Measurements from ENCODE around the gene TMEM62. TPM values are rescaled to one million over a fixed set of nuclear protein-coding genes. Genes with fewer than 3 reads are reported as not detected.

The TMEM62 gene
- total and polyA plus RNA-seq, 10 of the 15 experiments (the other 5 are each of a cell fraction or from before 2014, with no cell fraction given) = 7.0 to 26.8 (median 14.9) TPM

DNA sequence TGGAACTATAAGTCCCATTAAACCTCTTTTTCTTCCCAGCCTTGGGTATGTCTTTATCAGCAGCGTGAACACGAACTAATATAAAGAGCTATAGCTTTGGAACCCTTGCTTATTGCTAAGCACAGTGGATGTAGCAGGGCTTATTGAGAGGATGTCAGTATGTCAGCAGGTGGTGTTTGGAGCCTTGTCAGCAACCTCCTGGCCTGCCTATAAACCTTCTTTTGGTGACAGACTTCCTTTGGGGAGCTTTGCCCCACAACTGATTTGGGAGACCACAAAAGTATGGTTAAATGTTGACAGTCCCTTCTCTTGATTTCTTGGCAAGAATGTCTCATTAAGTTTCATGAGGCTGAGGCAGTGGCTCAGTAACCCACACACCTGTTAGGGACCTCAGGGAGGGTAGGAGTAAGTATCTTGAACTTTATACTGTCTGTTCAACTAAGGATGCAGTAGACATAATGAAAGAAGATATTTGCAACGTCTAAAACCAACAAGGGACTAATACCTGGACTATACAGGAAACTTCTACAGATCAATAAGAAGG, 66.6 kb downstream of the TMEM62 start (continued):
- TF ChIP-seq, protein P1, sequence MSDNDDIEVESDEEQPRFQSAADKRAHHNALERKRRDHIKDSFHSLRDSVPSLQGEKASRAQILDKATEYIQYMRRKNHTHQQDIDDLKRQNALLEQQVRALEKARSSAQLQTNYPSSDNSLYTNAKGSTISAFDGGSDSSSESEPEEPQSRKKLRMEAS (IDR thresholded peaks at IDR 0.05; ENCODE audit: low read depth, low read length) = no peak
- TF ChIP-seq, protein P2, sequence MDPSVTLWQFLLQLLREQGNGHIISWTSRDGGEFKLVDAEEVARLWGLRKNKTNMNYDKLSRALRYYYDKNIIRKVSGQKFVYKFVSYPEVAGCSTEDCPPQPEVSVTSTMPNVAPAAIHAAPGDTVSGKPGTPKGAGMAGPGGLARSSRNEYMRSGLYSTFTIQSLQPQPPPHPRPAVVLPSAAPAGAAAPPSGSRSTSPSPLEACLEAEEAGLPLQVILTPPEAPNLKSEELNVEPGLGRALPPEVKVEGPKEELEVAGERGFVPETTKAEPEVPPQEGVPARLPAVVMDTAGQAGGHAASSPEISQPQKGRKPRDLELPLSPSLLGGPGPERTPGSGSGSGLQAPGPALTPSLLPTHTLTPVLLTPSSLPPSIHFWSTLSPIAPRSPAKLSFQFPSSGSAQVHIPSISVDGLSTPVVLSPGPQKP (IDR thresholded peaks at IDR 0.05; ENCODE audit: low read depth, low read length) = no peak
- TF ChIP-seq NFXL1 (IDR thresholded peaks at IDR 0.05; ENCODE audit: borderline replicate concordance) = no peak

GRCh38 chr15:43204016-43204901, 70.9 kb downstream of the TMEM62 start:
- H3K4me3 ChIP-seq = no peak overlapping the region
- RAD21 ChIA-PET (ENCODE audit: unreplicated experiment) = interaction anchor here (0.6 to 2.1 kb wide), 12 partner anchors 9 to 172 kb away, joined by 3 to 15 read pairs (median 4); partner anchors contain the start of gene UBR1
- peaks cover 0 to 3% of the 10 kb centered on the region in 2 experiments; a peak in 3 of 4 replicates for H3K27me3 ChIP-seq (replicated peaks in 1 of 2; ENCODE audit: control insufficient read depth in 2 of 2, insufficient read depth in 2 of 2, low read length in 1 of 2)
- CTCF ChIA-PET = interaction anchor here (0.5 to 3.2 kb wide), 40 partner anchors 9 to 533 kb away, joined by 3 to 70 read pairs (median 4); partner anchors contain the start of genes CCNDBP1, TUBGCP4 and ZSCAN29
- H3K9me3 ChIP-seq (replicated peaks; ENCODE audit: control insufficient read depth, insufficient read depth, low read length) = no peaks in the 10 kb centered on the region
- H3K4me1 ChIP-seq (ENCODE audit: control insufficient read depth, insufficient read depth, low read length) = no peaks in the 10 kb centered on the region
- no peak overlapping the region for H3K4me2 ChIP-seq (ENCODE audit: control insufficient read depth, insufficient read depth)
- H3K79me2 ChIP-seq (ENCODE audit: control insufficient read depth, insufficient read depth, low read length) = no peaks in the 10 kb centered on the region
- in situ Hi-C loops (cut with MboI) (no loop called here), intact Hi-C loops (cut with micrococcal nuclease; ENCODE audit: unreplicated experiment) (loop anchor here (1.0 to 2.0 kb wide), 2 partner anchors 17 to 499 kb away; no protein-coding TSS in a partner anchor)
- ATAC-seq (peak; percentile 93), FAIRE-seq (no peak), DNase-seq (ENCODE audit: low read depth, low spot score) (no peak)
- SMC1A ChIA-PET (ENCODE audit: uncharacterized antibody, unreplicated experiment) = interaction anchor here (0.6 to 2.7 kb wide), 18 partner anchors 9 to 788 kb away, joined by 3 to 17 read pairs (median 4); partner anchors contain the start of gene CCNDBP1
- H4K20me1 ChIP-seq (ENCODE audit: control insufficient read depth, insufficient read depth) = no peaks in the 10 kb centered on the region
- H3K36me3 ChIP-seq (ENCODE audit: control insufficient read depth in 2 of 2, insufficient read depth in 2 of 2, low read length in 1 of 2) = no peaks in the 10 kb centered on the region
- POLR2A ChIA-PET = interaction anchor here (0.6 to 0.9 kb wide), 6 partner anchors 10 to 552 kb away, joined by 3 to 6 read pairs (median 3); no protein-coding TSS in a partner anchor
- H3K9ac ChIP-seq (ENCODE audit: control insufficient read depth, insufficient read depth, low read length) = no peak overlapping the region
- WGBS (ENCODE audit: insufficient coverage, insufficient replicate concordance, low lambda C conversion rate, missing lambda C conversion rate) = 28% methylated on average over 8 of the region's 8 CpGs
- H3K27ac ChIP-seq (ENCODE audit: control insufficient read depth, insufficient read depth) = no peak overlapping the region
- TF ChIP-seq SMC3 (IDR thresholded peaks at IDR 0.05; ENCODE audit: borderline replicate concordance, low read length) (peak; percentile 53; the same call in 1 of the 2 replicates), DPF2 (IDR thresholded peaks at IDR 0.05) (no peak), BCL11A (IDR thresholded peaks at IDR 0.05; ENCODE audit: low read depth, low read length) (no peak), ZSCAN29 (IDR thresholded peaks at IDR 0.05) (no peak), NFXL1 (IDR thresholded peaks at IDR 0.05; ENCODE audit: borderline replicate concordance) (no peak), ZNF274 (IDR thresholded peaks at IDR 0.05; ENCODE audit: insufficient read depth, insufficient read length) (no peak), CTCF (IDR thresholded peaks at IDR 0.05 in 2 of 3, conservative IDR thresholded peaks at IDR 0.05 in 1 of 3; ENCODE audit: control insufficient read depth in 2 of 3, extremely low read depth in 1 of 3, insufficient read depth in 1 of 3, low read depth in 3 of 3, low read length in 3 of 3) (peak; percentile 68 to 73 (median 69)), HDGF (IDR thresholded peaks at IDR 0.05) (0 out of 2 replicates have a peak, but pooled peaks have one; percentile 55), JUNB (IDR thresholded peaks at IDR 0.05) (no peak), ATF7 (IDR thresholded peaks at IDR 0.05; ENCODE audit: low read depth) (0 out of 2 replicates have a peak, but pooled peaks have one; percentile 45), NBN (IDR thresholded peaks at IDR 0.05) (0 out of 2 replicates have a peak, but pooled peaks have one; percentile 22), NFIC (IDR thresholded peaks at IDR 0.05; ENCODE audit: low read depth, low read length) (no peak), RAD21 (IDR thresholded peaks at IDR 0.05; ENCODE audit: insufficient read depth, low read depth, low read length) (peak; percentile 45), NR2F1 (conservative IDR thresholded peaks at IDR 0.05) (0 out of 2 replicates have a peak, but pooled peaks have one; percentile 24), STAT3 (IDR thresholded peaks at IDR 0.05; ENCODE audit: low read depth, low read length) (no peak)
- BruUV-seq (replicated peaks) = no TSS peak
- no peak overlapping the region for H2AFZ ChIP-seq (ENCODE audit: control insufficient read depth, low read depth, low read length)

All from GM12878 (cell line).